22Rv1 (cell line): Measurements from ENCODE around the gene DMAP1.

ENCODE experiments used
- CTCF ChIP-seq: fragments of 450-650 bp; IDR thresholded peaks from 2 replicates; pipeline ENCODE4 v1.5.1; 2017; ENCODE audit warnings: mild to moderate bottlenecking
- ZFX ChIP-seq: fragments of 450-650 bp; IDR thresholded peaks from 2 replicates; pipeline ENCODE4 v1.6.1; 2017; ENCODE audit warnings: antibody characterized with exemption, borderline replicate concordance

- TF ChIP-seq CTCF = no peak
- TF ChIP-seq ZFX = no peak
Measured at GRCh38 chr1:44230796-44231195, 17.5 kb downstream of the DMAP1 start.
